Parathyroid adenoma (tissue), 2 donors: ENCODE measurements around the gene MAD1L1.
"Not testable (repeated sequence)": the region's sequence is repeated elsewhere in the genome, so short reads cannot be mapped to it uniquely, and the experiment has no call there.

Source experiments
- H2AFZ ChIP-seq: fragments of 300-600 bp; sonication (generic); one replicate; pipeline ENCODE4 v1.7.0; 2017; ENCODE audit warnings: antibody characterized with exemption, mild to moderate bottlenecking
- H3K27ac ChIP-seq: fragments of 300-600 bp; sonication (generic); one replicate; pipeline ENCODE4 v1.7.0; 2017
- H3K27me3 ChIP-seq: fragments of 300-600 bp; sonication (generic); one replicate; pipeline ENCODE4 v1.7.0; 2017; ENCODE audit warnings: low read length; ENCODE audit not compliant: control insufficient read depth, insufficient read depth
- H3K36me3 ChIP-seq: fragments of 300-600 bp; sonication (generic); one replicate; pipeline ENCODE4 v1.7.0; 2017; ENCODE audit warnings: low read length; ENCODE audit not compliant: control insufficient read depth, insufficient read depth
- H3K4me1 ChIP-seq: fragments of 300-600 bp; sonication (generic); one replicate; pipeline ENCODE4 v1.7.0; 2017; ENCODE audit warnings: control low read depth
- H3K4me2 ChIP-seq: fragments of 300-600 bp; sonication (generic); one replicate; pipeline ENCODE4 v1.7.0; 2017; ENCODE audit warnings: low read length
- H3K4me3 ChIP-seq: fragments of 300-600 bp; sonication (generic); one replicate; pipeline ENCODE4 v1.7.0; 2017; ENCODE audit warnings: low read depth, low read length
- H3K79me2 ChIP-seq: fragments of 300-600 bp; sonication (generic); one replicate; pipeline ENCODE4 v1.7.0; 2017; ENCODE audit warnings: control low read depth
- H3K9ac ChIP-seq: fragments of 300-600 bp; sonication (generic); one replicate; pipeline ENCODE4 v1.7.0; 2017; ENCODE audit warnings: mild to moderate bottlenecking
- H3K9me3 ChIP-seq: fragments of 300-600 bp; sonication (generic); one replicate; pipeline ENCODE4 v1.7.0; 2017; ENCODE audit warnings: low read length; ENCODE audit not compliant: control insufficient read depth
- TF ChIP-seq, protein P1 (sequence below): fragments of 300-600 bp; sonication (generic); IDR thresholded peaks from one replicate; pipeline ENCODE4 v1.7.0; 2017; ENCODE audit warnings: antibody characterized with exemption, mild to moderate bottlenecking
- donor health status: primary hyperparathyroidism.

Gene MAD1L1

DNA sequence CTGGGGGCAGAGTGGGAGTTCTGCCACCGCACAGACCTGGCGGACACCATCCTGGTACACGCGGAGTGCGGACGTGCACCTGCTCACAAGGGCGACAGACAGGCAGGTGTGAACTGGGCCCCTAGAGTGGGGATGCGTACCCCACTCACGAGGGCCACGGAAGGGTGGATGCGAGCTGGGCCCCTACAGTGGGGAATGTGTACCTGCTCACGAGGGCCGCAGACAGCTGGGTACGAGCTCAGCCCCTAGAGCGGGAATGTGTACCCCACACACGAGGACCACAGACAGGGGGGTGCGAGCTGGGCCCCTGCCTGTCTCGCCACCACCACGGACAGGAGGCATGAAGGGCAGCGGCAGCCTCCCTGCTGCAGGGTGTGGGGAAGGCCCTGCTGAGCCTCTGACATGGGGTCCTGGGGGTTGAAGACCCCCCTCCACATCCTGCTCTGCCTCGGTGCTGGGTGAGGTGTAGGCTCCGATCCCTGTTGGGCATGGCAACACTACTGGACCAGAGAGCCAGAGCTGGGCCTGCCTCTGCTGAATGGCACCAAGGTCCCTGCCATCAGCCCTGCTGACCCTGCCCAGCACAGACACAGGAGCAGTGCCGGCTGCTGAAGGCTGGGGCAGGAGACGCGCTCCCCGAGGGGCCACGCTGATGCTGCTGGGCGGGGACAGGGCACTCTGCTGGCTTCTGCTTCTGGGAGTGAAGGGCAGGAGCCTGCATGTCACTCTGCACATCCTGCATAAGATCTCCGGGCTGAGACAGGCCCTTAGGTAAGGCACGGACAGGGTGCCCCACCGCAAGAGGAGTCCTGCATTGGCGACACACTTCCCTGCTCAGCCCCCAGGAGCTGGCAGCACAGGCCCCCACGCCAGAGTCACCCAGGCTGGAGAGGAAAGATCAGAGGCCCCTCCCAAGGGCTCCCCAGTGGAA, 259.2 kb downstream of the MAD1L1 start:
- Histone ChIP-seq H3K27ac (no peak overlapping the region), H2AFZ (no peak overlapping the region), H3K27me3 (no peaks in the 10 kb centered on the region), H3K9me3 (no peaks in the 10 kb centered on the region), H3K4me2 (no peak overlapping the region), H3K9ac (no peak overlapping the region), H3K4me1 (no peaks in the 10 kb centered on the region), H3K79me2 (no peaks in the 10 kb centered on the region), H3K4me3 (no peak overlapping the region), H3K36me3 (no peaks in the 10 kb centered on the region)
- TF ChIP-seq, protein P1, sequence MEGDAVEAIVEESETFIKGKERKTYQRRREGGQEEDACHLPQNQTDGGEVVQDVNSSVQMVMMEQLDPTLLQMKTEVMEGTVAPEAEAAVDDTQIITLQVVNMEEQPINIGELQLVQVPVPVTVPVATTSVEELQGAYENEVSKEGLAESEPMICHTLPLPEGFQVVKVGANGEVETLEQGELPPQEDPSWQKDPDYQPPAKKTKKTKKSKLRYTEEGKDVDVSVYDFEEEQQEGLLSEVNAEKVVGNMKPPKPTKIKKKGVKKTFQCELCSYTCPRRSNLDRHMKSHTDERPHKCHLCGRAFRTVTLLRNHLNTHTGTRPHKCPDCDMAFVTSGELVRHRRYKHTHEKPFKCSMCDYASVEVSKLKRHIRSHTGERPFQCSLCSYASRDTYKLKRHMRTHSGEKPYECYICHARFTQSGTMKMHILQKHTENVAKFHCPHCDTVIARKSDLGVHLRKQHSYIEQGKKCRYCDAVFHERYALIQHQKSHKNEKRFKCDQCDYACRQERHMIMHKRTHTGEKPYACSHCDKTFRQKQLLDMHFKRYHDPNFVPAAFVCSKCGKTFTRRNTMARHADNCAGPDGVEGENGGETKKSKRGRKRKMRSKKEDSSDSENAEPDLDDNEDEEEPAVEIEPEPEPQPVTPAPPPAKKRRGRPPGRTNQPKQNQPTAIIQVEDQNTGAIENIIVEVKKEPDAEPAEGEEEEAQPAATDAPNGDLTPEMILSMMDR = no peak

DNA sequence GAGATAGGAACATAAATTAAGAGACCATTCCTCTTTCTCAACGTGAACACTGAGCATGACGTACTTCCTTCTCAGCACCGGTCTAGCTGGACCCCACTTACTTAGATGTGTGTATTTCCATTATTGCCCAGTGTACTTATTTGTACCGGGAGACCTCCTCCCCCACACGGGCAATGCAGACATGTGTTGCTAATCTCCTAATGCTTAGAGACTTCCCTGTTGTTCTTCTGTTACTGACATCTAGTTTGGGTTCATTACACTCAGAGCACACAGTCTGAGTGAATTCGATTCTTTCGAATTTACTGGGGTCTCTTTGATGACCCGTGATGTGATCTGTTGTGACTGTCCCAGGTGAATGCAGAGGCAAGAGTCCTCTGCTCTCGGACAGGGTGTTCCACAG, 260.0 kb downstream of the MAD1L1 start:
- no peaks in the 10 kb centered on the region for H3K79me2 ChIP-seq
- TF ChIP-seq, protein P1 = no peak
- H3K4me2 ChIP-seq = no peak overlapping the region

DNA sequence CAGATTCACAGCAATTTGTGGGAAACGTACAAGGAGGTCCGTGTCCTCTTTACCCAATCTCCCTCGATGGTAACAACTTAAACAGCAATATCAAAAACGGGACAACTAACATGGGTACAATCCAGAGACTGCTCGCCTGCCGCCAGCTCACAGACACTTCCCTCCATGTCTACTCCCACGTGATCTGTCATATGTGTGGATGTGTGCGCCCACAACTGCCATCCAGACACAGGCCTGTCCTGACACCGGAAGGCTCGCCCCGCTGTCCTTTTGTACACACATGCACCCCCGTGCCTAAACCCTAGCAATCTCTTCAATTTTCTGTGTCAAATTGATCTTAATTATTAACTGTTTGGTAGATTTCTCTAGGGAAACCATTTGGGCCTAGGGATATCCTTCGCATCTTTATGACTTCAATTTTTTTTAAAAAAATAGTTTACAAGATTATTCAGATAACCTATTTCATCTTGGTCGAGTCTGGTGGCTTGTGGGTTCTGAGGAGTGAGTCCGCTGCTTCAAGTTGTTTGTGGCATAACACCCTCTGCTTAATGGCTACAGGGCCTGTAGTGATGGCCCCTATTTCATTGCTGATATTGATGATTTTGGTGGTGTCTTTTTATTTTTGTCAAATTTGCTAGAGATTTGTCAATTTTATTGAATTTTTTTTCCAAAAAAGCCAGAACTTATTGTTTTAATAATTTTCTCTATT, 260.6 kb downstream of the MAD1L1 start:
- H3K4me2 ChIP-seq = no peak overlapping the region
- H3K79me2 ChIP-seq = no peaks in the 10 kb centered on the region
- H3K4me3 ChIP-seq = no peak overlapping the region
- TF ChIP-seq, protein P1 = no peak
- no peak overlapping the region for H2AFZ ChIP-seq
- no peaks in the 10 kb centered on the region for H3K27me3 ChIP-seq
- no peaks in the 10 kb centered on the region for H3K36me3 ChIP-seq
- H3K4me1 ChIP-seq = no peaks in the 10 kb centered on the region
- H3K9me3 ChIP-seq = no peaks in the 10 kb centered on the region
- no peak overlapping the region for H3K9ac ChIP-seq
- no peak overlapping the region for H3K27ac ChIP-seq

More for the DNA sequence above, 260.0 kb downstream of the MAD1L1 start:
- Histone ChIP-seq H3K27me3 (no peaks in the 10 kb centered on the region), H3K27ac (no peak overlapping the region), H2AFZ (no peak overlapping the region), H3K9me3 (no peaks in the 10 kb centered on the region), H3K36me3 (no peaks in the 10 kb centered on the region), H3K4me1 (no peaks in the 10 kb centered on the region), H3K9ac (no peak overlapping the region), H3K4me3 (no peak overlapping the region)

DNA sequence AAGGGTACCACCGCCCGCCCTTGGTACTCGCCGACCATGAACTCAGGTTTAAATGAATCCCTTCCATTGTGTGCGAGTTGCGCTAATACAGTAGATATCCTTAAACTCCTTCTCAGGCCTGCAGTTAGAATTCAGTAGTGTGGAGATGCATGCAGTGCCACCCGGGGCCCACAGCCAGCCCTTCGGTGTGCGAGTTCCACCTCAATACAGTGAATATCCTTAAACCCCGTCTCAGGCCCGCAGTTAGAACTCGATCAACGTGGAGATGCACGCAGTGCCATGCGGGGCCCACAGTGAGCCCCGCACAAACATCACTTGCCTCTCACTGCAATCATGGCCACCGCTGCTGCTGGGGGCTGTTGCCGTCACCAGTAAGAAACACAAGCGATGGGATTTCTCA, 261.9 kb downstream of the MAD1L1 start:
- no peak overlapping the region for H3K9ac ChIP-seq

DNA sequence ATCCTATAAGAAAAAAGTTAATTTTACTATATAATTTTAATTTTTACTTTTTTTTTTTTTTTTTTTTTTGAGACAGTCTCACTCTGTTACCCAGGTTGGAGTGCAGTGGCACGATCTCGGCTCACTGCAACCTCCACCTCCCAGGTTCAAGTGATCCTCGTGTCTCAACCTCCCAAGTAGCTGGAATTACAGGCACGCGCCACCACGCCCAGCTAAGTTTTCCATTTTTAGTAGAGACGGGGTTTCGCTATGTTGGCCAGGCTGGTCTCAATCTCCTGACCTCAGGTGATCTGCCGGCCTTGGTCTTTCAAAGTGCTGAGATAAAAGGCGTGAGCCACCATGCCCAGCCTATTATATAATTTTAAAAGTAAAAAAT, 262.5 kb downstream of the MAD1L1 start:
- not testable (repeated sequence) for H2AFZ ChIP-seq, H3K9me3 ChIP-seq, H3K27me3 ChIP-seq, H3K4me2 ChIP-seq, H3K4me3 ChIP-seq, H3K36me3 ChIP-seq, H3K4me1 ChIP-seq, H3K79me2 ChIP-seq, H3K9ac ChIP-seq, H3K27ac ChIP-seq

More for the DNA sequence above, 261.9 kb downstream of the MAD1L1 start:
- Histone ChIP-seq H3K36me3 (no peaks in the 10 kb centered on the region), H3K27ac (no peak overlapping the region), H2AFZ (no peak overlapping the region), H3K79me2 (no peaks in the 10 kb centered on the region), H3K27me3 (no peaks in the 10 kb centered on the region), H3K9me3 (no peaks in the 10 kb centered on the region), H3K4me2 (no peak overlapping the region), H3K4me1 (no peaks in the 10 kb centered on the region), H3K4me3 (no peak overlapping the region)
- TF ChIP-seq, protein P1 = no peak
